Left colon (tissue), 2 donors: ENCODE data around the gene LCP1. TPM values are rescaled to one million over a fixed set of nuclear protein-coding genes. Genes with fewer than 3 reads are reported as not detected.
A peak's percentile ranks its signal among the peaks of the same experiment; 100 is the strongest.
"Not testable (repeated sequence)": the region's sequence is repeated elsewhere in the genome, so short reads cannot be mapped to it uniquely, and the experiment has no call there.

Source experiments
- ATAC-seq: fragments of 200-7000 bp; cut with Tn5 transposase; one replicate; pipeline ENCODE4 v1.9.1; 2020; ENCODE audit warnings: mild to moderate bottlenecking, moderate library complexity
- DNase-seq, 2 donors: peaks; one replicate each; pipeline ENCODE4 v3.0.0-alpha.2; 2020
- intact Hi-C, 2 donors: fragments of 100-400 bp; cut with DNase I in 1 of 2; cut with micrococcal nuclease in 1 of 2; formaldehyde crosslinking; loops; one replicate each; pipeline versions ENCODE4 v1.11.2 to v1.14.0; 2022; cut with DNase I, micrococcal nuclease
- total RNA-seq, 2 donors: library from RNA; stranded (reverse); fragmentation: NEBNext Ultra II Directional; extraction: Animal tissue kit (Norgen Biotek cat#: 25700); gene quantifications; one replicate each; pipeline ENCODE4 v1.2.1, GENCODE V29; 2021
- donor health status: DM: no; HTN: no; CAD: no.
- donor health status: DM: yes; HTN: yes; CAD: no.

The LCP1 gene
- total RNA-seq, 2 donors from 2014 or later: 9.4 to 33.4 TPM

DNA sequence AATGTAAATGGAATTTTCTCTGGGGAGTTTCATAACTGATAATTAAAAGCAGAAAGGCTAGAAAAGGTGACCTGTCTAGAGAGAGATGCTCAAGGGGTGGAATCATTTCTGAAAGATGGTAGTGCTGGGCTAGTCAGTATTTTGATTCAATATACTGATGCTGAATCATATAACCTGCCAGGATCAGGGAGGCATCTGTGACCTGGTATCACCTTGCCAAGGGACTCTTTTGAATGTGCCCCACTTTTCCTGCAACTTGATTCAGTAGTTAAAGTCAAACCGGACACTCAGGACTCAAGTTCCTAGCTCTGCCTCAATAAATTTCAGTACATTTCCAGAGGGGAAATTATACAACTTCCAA is 15.8 kb downstream of the LCP1 start:
- DNase-seq (no peak), ATAC-seq (no peak)
- intact Hi-C loops: no loop called here

DNA sequence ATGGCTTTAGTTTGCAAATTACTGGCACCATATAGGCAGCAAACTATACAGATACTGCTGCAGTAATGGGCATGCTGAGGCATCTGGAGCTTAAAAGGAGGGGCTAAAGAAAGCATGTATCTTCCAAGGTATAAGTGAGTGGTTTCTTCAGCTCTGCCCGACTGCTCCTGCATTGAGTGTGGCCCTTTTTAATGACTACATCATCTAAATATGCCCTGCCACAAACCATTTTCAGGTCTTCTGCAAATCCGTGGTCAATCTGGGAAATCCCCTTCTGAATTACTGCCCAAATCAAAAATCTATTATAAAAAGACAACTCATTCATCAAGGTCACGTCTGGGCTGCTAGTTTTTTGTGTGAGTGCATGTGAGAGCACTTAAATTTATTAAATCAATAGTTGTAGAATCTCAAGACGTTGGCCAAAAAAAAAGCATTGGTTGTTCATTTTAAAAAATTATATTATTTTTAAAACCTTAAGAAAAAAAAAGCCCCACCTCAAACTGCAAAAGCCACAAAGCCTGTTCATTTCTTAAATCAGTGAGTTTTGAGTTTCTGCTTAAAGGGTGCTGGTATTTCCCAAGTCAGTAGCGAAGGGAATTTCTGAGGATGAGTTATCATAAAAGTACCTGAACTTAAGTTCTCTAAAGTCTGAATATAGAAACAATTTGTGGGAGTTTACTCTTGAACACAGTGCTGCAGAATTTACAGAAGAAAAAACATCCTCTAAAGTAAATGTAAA is 16.3 kb downstream of the LCP1 start:
- DNase-seq: no peak
- intact Hi-C loops: no loop called here
- ATAC-seq: no peak

DNA sequence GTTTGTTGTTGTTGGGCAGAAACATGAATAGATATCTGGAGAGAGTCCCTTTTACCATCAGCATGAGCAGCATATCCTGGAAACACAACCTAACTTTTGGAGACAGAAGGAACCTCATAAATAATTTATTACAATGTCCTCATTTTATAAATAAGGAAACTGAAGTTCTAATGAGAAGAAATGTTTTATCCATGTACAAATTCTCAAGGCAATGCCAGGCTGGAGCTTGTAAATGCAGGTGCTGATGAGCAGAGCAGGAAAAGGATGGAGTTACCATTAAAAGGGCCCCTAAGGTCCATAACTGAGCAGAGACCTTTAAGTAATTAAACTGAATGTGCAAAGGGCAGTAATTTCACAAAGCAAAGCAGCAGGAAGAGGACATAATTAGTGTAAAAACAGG is 17.3 kb downstream of the LCP1 start:
- intact Hi-C loops: no loop called here
- ATAC-seq: no peak
- DNase-seq: no peak

DNA sequence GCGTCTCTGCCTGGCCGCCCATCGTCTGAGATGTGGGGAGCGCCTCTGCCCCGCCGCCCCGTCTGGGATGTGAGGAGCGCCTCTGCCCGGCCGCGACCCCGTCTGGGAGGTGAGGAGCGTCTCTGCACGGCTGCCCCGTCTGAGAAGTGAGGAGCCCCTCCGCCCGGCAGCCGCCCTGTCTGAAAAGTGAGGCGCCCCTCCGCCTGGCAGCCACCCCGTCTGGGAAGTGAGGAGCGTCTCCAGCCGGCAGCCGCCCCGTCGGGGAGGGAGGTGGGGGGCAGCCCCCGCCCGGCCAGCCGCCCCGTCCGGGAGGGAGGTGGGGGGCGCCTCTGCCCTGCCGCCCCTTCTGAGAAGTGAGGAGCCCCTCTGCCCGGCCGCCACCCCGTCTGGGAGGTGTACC is 19.2 kb downstream of the LCP1 start:
- intact Hi-C loops, ATAC-seq, DNase-seq: not testable (repeated sequence)

DNA sequence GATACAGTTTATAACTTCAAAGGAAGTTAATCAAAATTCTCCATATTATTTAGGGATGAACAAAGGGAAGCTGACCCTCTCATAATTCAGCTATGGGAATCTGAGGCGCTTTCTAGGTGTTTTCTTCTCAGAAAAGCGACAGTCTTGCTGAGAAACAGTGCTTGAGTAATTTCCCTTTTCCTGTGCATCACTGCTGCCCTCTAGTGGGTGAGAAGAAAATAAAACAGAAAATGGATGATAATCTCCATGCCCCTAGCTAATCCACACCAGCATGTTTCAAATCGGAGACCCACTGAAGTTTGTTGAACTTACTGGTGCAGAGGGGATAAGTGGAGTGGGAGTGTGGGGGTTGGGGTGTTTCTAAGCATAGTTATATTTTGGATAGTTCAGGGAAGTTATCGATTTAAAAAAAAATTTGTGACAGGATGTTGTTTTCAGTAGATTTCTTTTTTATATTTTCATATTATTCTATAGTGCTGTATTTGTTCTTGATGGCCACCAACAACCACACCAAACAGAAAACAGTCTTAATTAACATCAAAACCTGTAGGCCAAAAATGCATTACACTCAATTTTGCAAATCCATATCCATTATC is 21.4 kb downstream of the LCP1 start:
- ATAC-seq: peak; percentile 49
- intact Hi-C loops: no loop called here
- DNase-seq: no peak

DNA sequence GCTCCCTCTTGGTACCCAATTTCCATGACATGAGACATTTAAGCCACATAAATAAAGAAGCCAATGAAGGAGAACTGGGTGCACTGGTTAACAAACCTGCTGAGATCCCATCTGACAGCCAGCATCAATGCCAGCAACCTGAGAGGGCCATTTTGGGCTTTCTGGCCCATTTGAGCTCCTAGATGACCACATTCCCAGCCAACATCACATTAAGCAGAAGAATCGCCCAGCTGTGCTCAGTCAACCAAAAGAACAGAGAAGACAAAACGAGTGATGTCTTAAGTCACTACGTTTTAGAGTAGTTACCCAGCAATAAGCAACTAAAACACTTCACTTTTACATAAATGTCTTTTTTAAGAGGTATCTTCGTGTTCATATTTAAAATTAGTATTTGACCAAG is 21.9 kb downstream of the LCP1 start:
- intact Hi-C loops: no loop called here
- no peak for ATAC-seq
- no peak for DNase-seq

DNA sequence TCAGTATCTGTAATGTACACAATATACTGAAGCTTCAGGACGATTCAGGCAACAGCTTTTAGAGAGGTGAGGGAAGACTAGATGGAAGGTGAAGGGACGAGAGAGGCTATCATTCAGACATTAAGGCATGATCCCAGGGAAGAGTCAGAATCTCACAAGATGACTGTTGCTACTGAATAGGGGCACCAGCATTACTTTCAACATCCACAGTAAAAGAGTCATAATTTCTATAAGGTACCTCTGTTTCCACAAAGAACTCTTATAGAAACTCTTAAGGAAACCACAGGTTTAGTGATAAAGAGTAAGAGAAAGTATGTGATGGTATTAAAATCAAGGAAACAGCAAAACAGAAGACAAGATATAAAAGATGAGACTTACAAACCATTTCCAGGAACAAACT is 23.0 kb downstream of the LCP1 start:
- intact Hi-C loops: no loop called here
- no peak for DNase-seq
- ATAC-seq: no peak

DNA sequence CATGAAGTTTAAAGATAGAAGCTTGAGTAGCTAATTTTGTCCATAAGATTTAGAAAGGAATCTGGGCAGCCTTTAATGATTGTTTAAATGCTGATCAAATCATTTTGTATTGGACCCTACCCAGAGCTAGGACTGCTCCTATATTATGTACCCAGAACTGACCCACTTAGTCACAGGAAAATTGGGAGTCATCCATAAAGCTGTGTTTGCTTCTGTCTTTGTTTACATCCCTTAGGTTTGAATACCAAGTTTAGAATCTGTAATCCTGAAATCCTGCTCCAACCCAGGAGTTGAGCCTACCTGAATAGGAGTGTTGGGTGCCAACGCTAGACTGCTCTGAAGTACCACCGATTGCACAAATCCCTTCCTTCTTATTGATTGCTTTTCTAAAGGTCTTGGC is 23.8 kb downstream of the LCP1 start:
- intact Hi-C loops: no loop called here
- DNase-seq (no peak), ATAC-seq (no peak)

DNA sequence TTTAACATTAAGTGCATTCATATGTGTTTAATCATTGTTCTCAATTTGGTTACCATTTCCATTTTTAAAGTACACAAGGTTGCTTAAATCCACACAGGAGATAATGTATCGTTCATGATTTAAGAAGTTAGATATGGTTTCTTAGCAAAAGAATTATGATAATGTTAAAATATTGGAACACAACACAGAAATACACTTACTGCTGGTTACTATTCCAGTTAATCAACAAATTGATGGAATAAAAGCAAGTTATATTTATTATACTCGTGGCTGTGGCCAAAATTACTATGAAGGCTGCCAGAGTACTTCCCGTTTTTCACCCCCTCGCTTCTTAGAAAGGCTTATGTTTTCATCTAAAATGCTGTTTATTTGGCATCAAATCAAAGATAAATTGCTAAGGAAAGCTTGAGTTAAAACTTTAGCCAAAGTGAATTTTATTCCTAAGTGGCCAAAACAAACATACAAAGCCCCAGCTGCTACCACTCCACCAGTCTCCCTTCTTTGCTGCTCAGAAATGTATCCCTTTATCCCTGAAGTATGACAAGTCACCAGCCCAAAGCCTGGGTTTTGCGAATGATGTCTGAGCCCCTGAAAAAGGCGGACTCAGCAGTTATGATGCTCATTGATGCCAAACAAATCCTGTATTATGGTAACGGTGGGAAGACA is 27.7 kb downstream of the LCP1 start:
- intact Hi-C loops: no loop called here
- DNase-seq (no peak), ATAC-seq (no peak)

DNA sequence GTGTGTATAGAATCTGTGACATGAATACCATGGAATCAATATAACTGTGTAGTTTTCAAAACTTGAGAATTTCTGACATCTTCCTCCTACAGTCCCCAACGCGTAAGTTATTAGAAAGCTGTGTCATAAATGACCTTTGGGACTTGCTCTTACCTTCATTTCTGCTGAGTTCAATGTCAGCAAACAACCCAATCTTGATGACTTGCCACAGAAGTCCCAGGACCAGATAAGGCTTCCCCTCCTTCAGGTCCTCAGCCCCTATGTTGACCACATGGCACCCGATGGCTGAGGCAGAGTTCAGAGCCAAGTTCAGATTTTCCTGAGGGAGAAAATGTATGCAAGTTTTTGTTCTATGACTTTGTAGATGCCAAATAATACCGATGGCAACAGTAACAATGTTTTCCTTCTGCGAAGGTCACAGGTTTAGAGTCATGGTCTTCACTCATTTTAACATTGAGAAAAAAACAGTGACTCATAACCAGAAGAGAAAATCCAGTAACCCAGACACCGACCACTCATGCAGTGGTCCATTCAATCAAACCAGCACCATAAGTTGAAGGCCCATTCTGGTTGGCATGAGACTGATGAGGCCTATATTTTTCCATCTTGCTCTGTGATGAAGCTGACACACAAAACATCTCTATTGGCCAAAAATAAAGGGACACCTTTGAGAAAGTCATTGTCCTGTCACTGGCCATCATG is 29.2 kb downstream of the LCP1 start:
- intact Hi-C loops: no loop called here
- no peak for ATAC-seq
- DNase-seq: no peak

DNA sequence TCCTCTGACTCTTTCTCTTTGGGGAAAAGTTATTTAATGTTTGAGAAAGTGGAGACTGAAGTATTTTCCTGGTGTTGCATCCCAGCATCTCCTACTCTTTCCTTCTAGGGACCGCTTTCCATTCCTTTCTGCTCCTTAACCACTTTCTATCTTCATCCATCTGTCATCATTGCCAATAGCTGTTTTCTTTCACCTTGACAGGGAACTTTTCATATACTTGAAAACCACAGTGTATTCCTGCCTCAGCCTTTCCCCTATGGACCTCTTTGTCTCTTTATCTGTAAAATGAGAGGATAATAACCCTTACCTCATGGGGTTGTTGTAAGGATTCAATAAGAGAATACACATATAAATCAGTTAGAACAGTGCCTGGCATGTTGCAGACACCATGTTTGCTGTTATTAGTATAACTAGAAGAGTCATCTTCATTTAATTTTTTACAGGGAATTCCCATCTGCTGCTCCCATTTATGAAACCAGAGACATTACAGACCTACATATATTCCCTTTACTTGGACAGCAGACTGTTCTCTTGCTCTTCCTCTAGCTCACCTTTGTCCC is 31.8 kb downstream of the LCP1 start:
- ATAC-seq (no peak), DNase-seq (no peak)
- intact Hi-C loops: no loop called here

DNA sequence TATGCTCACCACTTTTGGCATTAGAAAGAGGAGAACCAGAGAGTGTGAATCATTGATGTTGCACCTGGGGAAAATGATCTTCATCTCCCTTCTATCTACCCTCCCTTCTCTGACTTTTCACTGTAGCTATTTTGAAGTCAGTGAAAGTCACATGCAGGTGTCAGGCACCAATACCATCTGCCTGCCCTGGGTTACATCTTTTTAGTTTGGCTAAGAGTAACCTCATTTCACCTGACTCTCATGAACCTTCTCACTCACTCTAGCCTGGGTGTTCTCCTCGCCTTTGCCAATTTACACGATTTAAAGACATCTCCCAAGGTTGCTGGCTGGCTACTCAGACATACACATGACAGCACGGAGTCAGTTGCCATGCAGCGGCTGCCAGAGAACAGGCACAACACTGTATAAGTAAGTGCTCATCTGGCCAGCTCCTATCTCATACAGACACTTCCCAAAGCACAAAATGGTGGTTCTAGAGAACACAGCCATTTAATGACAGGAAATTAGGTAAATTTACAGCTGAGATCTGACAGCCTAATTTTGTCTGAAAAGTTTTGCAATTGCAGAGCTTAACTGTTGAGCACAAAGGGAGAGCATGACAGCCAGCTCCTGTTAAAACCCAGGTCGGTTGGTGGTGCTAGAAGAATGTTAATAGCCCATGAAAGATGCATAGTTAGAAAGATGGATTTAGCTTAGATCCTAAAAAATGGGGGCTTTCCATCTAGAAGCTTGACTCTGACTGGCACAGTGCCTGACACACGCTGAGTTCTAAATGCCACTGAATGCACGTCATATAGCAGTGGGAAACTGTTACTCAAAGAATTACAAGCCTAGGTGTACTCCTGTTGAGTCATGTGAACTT is 32.5 kb downstream of the LCP1 start:
- ATAC-seq: no peak
- no peak for DNase-seq
- intact Hi-C loops: no loop called here

DNA sequence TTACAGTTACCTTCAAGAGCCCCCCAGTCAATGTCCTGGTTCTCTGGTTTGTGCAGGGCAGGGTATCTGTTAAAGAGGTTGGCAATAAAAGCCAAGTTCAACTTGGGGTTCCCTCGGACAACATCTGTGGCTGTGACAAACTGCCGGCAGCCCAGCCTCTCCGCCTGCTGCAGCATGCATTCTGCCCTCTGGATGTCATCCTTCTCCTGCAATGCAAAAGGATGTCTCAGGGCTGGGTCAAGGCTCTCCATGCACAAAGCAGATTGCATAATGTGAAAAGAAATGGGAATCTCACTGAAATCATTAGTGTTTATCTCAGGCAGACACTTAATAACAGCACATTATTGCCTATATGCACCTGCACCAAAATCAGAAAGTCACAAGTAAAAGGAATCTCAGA is 35.1 kb downstream of the LCP1 start:
- intact Hi-C loops: no loop called here
- ATAC-seq (no peak), DNase-seq (no peak)

DNA sequence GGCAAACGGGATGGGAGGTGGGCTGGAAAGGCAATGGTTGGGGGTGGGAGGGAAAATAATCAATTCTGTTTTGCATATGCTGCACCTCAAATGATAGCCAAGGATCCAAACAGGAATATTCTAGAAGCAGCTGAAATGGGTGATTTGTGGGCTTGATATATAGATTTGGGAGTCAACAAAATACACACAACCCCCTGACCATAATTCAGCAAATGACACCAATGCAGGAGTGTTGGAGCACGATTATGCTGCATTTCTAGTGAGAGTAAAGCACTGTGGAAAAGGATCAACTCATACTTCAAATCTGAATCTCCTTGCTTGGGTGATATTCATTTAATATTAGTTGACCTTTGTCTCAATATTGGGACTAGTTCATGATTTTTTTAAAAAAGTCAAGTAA is 36.0 kb downstream of the LCP1 start:
- intact Hi-C loops: no loop called here
- ATAC-seq: no peak
- DNase-seq: no peak

DNA sequence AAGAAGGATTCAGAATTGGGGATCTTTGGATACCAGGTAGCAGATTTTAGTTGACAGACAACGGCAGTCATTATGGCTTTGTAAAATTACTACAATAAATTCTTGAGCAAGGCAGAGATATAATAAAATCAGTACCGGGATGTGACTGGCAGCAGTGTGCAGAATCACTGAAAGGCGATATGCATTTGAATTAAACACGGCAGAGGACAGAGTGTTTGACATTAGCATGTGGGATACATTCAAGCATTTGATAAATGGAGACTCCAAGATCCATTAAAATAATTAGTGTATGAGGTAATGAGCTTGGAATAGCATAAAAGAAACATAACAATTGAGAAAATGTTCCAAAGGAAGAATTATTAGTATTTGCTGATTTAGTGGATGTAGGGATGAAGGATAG is 36.8 kb downstream of the LCP1 start:
- no peak for ATAC-seq
- intact Hi-C loops: no loop called here
- no peak for DNase-seq

DNA sequence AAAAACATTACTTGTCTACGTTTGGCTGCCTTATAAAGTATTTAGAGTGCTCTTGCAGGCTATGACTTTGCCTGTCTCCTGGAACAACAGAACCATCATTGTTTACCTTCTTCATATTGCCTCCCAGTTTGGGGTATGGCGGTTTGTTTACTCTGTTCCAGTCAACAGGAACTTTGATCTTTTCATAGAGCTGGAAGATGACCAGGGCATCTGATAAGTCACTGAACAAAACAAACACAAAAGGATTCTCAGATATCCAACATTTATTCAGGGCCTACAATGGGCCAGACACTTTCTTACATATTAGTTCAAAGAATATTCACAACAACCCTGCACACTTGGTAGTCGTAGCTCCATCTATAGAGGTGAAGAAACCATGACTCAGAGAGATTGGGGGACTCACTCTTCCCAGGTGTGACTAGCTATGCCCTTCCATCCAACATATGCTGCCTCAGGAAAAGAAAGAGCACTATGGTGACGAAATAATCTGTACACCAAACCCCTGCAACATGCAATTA is 38.7 kb downstream of the LCP1 start:
- ATAC-seq: peak; percentile 70
- intact Hi-C loops: no loop called here
- DNase-seq: no peak

DNA sequence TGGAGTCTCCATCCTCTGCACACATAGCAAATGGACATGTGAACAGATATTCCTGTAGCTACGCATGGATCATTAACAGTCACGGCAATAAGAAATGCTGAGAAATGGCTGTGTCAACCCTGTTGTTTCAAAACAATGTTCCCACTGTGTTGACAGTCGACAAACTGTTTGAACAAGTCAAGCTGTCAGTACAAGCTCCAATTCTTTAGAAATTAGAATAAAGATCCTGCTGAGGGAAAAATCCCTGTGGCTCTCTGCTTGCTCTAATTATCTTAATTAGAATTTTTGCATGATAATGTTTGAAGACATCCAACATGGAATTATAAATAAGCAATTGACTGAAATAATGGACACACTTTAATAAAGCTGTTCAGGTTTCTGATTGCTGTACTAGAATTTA is 39.2 kb downstream of the LCP1 start:
- intact Hi-C loops: no loop called here
- ATAC-seq (no peak), DNase-seq (no peak)

DNA sequence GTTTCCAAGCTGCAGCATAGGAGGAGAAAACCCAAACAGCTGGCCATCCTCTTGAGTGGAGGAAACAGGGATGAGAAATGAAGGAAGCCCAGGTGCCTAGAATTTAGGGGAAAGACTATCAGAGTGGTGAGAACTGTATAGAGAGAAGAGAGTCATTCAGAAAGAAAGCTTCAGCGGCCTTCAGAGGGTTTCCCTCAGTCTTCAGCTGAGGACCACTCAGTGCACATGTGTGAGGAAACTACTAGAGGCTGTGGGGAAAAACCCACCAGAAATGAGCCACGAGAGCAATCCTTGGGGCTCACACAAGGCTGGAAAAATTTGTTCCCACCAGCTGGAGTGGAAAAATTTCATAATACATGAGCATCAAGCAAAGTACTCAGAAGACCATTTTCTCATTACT is 41.9 kb downstream of the LCP1 start:
- DNase-seq: no peak
- no peak for ATAC-seq
- intact Hi-C loops: no loop called here
